GM19240 (cell line): Measurements from ENCODE around the gene ERG.

Experiments used
- DNase-seq: peaks from one replicate; pipeline ENCODE4 v3.0.0; 2011; ENCODE audit warnings: low spot score; ENCODE audit not compliant: insufficient read length

Gene ERG

DNA sequence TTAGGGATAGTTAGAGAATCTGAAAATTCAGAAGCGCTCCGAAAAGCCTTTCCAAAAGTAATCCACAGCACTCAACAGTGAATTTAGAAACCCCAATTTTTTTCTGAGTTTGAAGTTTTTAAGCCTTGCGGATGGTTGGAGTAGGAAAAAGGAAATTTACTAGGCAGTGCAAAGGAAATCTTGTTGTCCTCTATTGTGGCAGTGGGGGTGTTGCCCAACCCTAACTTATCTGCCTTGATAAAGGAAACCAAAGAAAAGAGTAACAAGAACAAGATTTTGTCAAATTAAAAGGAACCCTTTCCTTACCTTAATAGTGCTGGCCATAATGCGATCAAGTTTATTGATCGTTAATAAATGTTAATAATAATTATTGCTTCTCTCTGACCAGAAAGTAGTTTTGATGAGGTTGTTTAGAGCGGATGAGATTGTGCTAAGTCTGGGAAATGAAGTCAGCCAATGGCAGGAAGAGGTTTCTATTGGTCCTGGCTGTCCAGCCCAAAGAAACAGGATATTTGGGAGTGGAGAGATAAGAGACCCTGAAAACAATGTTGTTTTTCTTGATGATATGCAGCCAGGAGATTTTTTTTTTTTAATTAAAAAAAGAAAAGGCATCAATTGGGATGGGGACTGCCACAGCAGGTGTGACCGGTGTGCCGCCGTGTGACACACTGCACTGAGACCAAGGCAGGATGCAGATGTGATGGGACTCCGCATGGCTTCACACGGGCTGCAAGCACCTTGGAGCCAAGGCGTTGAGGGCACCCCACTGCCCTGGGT, at the start of gene ERG:
ERG (minus strand) TSS at position 421 of the 777 bp plus-strand sequence; CDS start at position 324, 97 bp downstream.
- no peak for DNase-seq

DNA sequence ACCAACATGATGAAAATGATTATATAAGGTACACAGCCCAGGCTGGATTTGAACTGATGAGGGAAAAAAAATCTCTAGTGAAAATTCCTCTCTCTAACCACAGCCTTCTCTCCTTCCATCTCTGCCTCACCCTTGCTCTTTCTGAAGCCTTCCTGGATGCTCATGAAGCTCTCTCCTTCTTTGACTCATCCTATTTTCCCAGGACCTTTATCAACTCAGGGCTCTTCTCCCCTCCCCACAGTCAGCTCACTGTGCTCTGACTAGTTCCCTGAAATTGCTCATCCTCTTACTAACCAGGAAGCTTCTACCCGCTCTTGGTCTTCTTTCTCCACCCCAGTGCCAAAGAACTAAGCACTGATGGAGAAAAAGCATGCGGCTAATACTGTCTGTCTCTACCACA, 46.4 kb upstream of the ERG start:
- no peak for DNase-seq

GRCh38 chr21:38542263-38542662, 44.0 kb upstream of the ERG start:
- DNase-seq = no peak

GRCh38 chr21:38538353-38538752, 40.1 kb upstream of the ERG start:
- DNase-seq = no peak

DNA sequence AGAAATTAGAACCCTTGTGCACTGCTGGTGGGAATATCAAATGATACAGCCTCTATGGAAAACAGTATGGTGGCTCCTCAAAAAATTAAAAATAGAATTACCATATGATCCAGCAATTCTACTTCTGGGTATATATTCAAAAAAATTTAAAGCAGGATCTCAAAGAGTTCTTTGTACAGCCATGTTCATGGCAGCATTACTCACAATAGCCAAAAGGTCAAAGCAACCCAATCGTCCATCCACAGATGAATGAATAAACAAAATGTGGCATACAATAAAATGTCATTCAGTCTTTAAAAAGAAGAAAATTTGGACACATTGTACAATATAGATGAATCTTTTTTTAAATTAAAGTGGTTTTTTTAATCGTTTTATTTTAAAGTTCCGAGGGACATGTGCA, 36.3 kb upstream of the ERG start:
- DNase-seq = no peak

DNA sequence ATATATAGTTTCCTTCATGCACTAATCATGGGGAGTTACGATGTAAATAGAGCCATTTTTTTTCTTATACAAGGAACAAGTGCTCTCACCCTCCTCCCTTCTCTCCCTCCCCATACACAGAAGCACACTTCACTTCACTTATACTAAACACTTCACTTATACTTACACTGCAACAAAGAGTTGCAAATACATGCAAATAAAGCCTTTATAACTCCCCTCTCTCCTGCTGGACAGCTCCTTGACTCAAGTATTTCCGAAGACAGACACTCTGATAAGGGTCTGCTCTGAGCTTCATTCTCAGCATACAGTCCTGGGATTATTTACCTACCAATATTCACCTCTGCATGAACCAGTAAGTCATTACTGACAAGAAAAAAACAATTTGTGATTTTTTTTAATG, 35.6 kb upstream of the ERG start:
- no peak for DNase-seq

- DNase-seq = no peak
These were observed 33.3 kb upstream of the ERG start for GRCh38 chr21:38531591-38531990.

DNA sequence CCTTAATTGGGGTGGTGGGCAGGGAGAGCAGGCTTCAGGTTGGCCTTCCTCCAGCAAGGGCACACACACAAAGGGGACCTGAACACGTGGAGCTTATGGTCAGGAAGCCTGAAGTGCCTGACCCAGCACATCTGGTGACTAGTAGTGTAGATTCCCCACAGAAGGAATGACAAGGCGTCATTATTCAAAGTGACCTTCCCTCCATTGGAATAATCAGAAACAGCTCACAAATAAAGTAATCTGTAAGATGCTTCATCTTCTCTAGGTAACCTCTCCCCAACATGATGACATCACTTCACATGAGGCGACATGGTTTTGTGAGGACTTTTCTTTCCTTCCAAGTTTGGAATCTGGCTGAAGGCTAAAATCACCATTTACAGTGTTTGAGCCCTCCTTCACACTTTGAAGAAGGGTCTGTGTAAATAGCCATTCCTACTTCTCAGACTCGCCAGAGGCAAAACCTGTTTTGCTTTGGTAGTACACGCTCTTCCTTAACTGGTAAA, 32.8 kb upstream of the ERG start:
- DNase-seq = no peak

DNA sequence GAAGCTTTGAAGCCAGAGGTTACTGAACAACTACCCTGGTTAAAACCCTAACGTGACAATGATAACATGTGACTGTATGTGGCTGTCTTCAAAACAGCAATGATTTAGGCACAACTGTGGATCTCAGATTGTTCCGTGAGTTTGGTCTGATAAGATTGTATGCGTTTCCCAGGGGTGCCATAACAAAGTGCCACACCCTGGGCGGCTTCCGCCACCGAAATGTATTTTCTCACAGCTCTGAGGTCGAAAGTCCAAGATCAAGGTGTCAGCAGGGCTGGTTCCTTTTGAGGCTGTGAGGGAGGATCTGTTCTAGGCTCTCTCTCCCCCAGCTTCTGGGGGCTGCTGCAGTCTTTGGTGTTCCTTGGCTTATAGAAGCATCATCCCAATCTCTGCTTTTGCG, 29.5 kb upstream of the ERG start:
- DNase-seq = no peak

DNA sequence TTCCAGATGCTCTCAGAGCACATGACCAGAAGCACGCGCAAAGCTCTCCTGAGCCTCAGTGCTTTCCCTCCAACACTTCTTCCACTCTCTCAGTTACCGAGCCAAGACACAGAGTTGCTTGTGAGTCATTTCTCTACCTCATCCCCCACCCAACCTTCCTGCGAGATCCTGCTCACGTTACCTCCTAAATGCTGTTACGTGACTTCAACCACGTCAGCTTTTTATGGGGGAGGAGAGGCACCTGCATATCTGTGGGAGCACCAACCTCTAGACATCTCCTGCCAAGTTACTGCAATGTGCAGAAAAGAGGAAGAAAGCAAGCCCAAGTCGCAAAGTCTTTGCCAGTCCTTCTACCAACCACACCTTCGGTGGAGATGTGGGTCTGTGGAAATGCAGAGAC, 27.2 kb upstream of the ERG start:
- no peak for DNase-seq

DNA sequence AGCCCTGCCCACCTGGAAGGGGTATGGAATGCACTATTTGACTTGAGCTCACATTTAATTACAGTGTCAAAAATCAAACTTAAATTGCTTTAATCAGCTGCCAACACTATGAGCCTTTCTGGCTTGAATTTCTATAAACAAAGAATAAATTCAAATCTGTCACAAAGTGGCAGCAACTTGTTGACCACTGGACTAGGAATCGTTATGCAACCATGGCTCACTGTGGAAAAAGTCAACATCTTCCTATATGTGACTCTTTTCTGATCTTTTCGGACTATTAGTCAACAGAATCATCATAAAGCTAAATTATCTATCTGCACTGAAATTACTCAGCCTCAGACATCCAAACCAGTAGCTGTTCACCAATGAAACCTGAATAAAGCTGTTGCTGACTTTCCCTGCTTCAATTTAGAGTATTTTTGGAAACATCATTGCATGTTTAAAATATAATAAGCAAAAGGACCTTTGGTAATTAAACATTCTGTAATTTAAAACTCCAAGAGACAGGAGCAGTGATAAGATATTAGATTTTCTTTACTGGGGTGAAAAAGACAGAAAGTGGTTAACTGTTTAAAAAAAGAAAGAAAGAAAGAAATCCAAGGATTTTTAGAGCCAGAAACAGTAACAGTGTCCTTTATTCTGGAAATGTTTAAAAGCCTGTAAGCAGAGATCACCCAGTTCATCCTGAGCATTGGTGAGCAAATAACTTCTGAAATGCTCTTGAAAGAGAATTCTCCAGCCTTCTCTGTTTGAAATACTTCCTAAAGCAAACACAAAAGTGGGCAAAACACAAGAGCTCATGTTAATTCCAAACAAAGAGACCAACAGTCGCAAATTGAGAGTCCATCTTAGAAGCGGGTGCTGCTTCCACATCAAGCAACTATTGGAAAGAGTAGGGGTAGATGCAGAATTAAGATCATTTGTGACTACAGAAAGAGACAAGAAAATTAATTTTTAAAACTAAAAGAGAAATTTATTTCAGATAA, 26.2 kb upstream of the ERG start:
- DNase-seq = no peak

GRCh38 chr21:38520511-38520910, 22.2 kb upstream of the ERG start:
- no peak for DNase-seq

- DNase-seq = no peak
These were observed 13.5 kb upstream of the ERG start for GRCh38 chr21:38511662-38512243.

- DNase-seq = no peak
These were observed 12.9 kb upstream of the ERG start for GRCh38 chr21:38511198-38511597.

DNA sequence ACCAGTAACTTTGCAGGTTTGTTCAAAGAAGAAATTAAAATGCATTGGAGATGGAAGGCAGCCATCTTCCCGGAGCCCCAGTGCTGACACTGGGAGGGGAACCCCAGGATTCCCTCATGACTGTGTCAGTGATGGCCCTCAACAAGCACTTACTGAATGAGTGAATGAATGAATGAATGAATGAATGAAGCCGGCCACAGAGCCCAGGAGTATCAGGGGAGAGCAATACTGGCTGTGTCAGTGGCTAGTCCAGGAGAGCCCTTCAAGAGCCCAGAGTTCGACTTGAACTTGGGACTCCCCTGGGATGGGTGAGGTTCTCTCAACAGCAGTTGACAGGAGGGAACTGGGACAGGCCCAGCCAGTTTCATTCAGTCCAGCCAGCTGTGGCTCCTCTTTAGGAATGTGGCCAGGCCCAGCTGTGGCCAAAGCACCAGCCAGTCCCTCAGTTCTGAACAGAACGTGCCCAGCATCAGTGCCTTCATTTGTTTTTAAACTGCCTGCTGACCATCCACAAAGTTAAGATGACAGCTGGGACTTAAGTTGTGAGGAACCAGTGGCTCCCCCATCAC, 9.2 kb upstream of the ERG start:
- no peak for DNase-seq

DNA sequence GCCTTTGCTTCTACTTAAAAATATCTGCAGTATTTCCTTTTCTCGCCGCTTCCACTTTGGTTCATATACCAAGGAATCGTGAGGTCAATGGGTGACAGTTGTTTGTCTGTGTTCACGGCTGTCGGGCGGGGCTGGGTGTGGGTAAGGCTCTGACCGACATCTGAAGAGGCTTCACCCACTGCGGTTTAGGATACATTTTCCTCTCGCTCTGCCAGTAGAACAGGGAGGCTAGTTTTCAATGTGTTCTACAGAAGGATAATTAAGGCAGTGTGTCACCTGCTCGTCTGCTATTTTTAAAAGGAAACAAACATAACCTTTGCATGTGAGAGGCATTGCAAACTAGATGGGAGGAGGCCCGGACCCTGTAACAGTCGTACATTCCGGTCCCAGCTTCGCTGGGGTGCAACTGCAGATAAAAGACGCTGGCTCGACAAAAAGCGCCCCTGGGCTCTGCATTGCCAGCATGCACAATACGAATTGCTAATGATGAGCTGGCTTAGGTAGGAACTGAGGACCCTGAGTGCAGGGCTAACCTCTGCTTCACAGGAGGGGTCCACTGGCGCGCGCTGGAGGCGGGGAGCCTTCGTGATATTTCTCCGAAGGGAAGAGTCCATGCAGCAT, 8.5 kb upstream of the ERG start:
- no peak for DNase-seq

GRCh38 chr21:38505654-38506523, 7.6 kb upstream of the ERG start:
- DNase-seq = no peak

- no peak for DNase-seq
These were observed 5.8 kb upstream of the ERG start for GRCh38 chr21:38504066-38504465.

DNA sequence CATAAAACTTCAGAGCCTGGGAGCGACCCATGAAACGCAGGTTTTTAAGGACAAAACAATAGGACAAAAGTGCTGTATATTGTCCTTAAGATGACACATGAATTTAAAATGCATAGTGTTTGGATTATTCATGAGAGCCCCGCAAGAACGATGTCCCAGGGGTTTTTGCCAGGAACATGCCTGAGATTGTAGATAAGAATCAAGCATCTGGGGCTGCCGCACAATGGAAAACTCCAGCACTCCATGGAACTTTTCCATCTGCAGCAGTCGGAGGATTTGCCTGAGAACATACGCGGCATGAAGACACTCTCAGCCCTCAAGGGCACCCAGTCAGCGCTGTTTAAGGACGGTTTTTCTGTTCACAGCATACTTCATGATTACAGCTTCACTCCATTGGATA, 5.3 kb upstream of the ERG start:
- no peak for DNase-seq

GRCh38 chr21:38500073-38500472, 1.8 kb upstream of the ERG start:
- no peak for DNase-seq
